Esophagus muscularis mucosa (tissue), 4 donors: ENCODE results near the gene MYRIP. TPM values are rescaled to one million over a fixed set of nuclear protein-coding genes. Genes with fewer than 3 reads are reported as not detected.

Experiments
- DNase-seq: peaks from one replicate; pipeline ENCODE4 v3.0.0-alpha.2; 2017; ENCODE audit errors: extremely low spot score
- H3K27ac ChIP-seq, 4 donors: fragments of 200-600 bp; sonication (generic); replicated peaks in 1 of 4; 1 replicate in 3 of 4; 2 replicates in 1 of 4; pipeline ENCODE4 v1.5.1; 2016 to 2019; ENCODE audit warnings: mild to moderate bottlenecking in 1 of 4
- H3K27me3 ChIP-seq, 4 donors: fragments of 200-600 bp; sonication (generic); one replicate each; pipeline versions ENCODE4 v1.5.1 to v1.6.0; 2016 to 2019
- H3K36me3 ChIP-seq, 4 donors: fragments of 200-600 bp; sonication (generic); one replicate each; pipeline ENCODE4 v1.5.1; 2016 to 2019
- H3K4me1 ChIP-seq, 4 donors: fragments of 200-600 bp; sonication (generic); one replicate each; pipeline ENCODE4 v1.5.1; 2016 to 2019
- H3K4me3 ChIP-seq, 4 donors: fragments of 200-600 bp; sonication (generic); 1 replicate in 2 of 4; 2 replicates in 2 of 4; pipeline ENCODE4 v1.5.1; 2016 to 2019; ENCODE audit warnings: mild to moderate bottlenecking in 4 of 4, moderate library complexity in 1 of 4
- H3K9me3 ChIP-seq, 4 donors: fragments of 200-600 bp; sonication (generic); 1 replicate in 3 of 4; 2 replicates in 1 of 4; pipeline ENCODE4 v1.5.1; 2016 to 2019
- EP300 ChIP-seq: sonication (generic); formaldehyde crosslinking; IDR thresholded peaks from one replicate; pipeline ENCODE4 v1.6.1; 2017; ENCODE audit warnings: antibody characterized with exemption
- POLR2A ChIP-seq: fragments of 450-650 bp; IDR thresholded peaks from one replicate; pipeline ENCODE4 v1.6.1; 2017; ENCODE audit warnings: antibody characterized with exemption, moderate library complexity, mild to moderate bottlenecking, low read depth
- POLR2AphosphoS5 ChIP-seq, 2 donors: sonication (generic); formaldehyde crosslinking; IDR thresholded peaks; one replicate each; pipeline ENCODE4 v1.6.1; 2017; ENCODE audit warnings: antibody characterized with exemption in 2 of 2
- WGBS: methylation state at CpG from one replicate; pipeline ENCODE4 v1.1.5; 2018; 5-methylcytosine and 5-hydroxymethylcytosine counted together
- intact Hi-C: fragments of 100-400 bp; cut with DNase I; formaldehyde crosslinking; loops from one replicate; pipeline ENCODE4 v1.15.1; 2023
- total RNA-seq, 4 donors: library from RNA; depleted of rRNA; stranded (reverse); fragments of >200 nt; gene quantifications; one replicate each; pipeline versions ENCODE4 v1.1.0 to v1.2.1, GENCODE V29; 2016
- TF ChIP-seq, protein P1 (sequence below), 3 experiments: fragments of 200-600 bp in 2 of 3; fragments of 450-650 bp in 1 of 3; sonication (generic) in 2 of 3; IDR thresholded peaks; one replicate each; pipeline ENCODE4 v1.5.1; 2017 to 2019; ENCODE audit warnings: antibody characterized with exemption in 3 of 3, mild to moderate bottlenecking in 2 of 3, moderate library complexity in 1 of 3

The MYRIP gene
- total RNA-seq, 4 donors from 2014 or later, result 3.3 to 7.2 (median 5.8) TPM

DNA sequence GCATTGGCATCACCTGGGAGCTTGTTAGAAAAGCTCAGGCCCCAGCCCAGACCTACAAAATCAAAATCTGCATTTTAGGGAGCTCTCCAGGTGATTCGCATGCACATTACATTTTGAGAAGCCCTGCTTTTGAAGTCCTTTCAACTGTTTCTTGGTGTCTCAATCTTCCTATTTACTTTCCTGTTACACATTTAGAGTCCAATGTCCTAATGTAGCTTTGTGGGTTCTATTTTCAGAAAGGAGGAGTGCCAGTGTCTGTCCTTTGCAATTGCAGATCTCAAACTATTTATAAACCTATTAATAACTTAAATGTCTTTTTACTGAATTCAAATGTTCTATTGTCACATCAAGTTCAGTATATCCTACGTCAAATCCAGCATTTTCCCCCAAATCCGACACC, 27.8 kb upstream of the MYRIP start:
- H3K4me1 ChIP-seq, result no peaks in the 10 kb centered on the region
- H3K27me3 ChIP-seq, result no peaks in the 10 kb centered on the region
- intact Hi-C loops, result no loop called here
- H3K4me3 ChIP-seq, result no peak overlapping the region
- TF ChIP-seq, protein P1, sequence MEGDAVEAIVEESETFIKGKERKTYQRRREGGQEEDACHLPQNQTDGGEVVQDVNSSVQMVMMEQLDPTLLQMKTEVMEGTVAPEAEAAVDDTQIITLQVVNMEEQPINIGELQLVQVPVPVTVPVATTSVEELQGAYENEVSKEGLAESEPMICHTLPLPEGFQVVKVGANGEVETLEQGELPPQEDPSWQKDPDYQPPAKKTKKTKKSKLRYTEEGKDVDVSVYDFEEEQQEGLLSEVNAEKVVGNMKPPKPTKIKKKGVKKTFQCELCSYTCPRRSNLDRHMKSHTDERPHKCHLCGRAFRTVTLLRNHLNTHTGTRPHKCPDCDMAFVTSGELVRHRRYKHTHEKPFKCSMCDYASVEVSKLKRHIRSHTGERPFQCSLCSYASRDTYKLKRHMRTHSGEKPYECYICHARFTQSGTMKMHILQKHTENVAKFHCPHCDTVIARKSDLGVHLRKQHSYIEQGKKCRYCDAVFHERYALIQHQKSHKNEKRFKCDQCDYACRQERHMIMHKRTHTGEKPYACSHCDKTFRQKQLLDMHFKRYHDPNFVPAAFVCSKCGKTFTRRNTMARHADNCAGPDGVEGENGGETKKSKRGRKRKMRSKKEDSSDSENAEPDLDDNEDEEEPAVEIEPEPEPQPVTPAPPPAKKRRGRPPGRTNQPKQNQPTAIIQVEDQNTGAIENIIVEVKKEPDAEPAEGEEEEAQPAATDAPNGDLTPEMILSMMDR (IDR thresholded peaks at IDR 0.05), result no peak
- TF ChIP-seq POLR2AphosphoS5 (IDR thresholded peaks at IDR 0.05), result no peak
- no peak for TF ChIP-seq EP300
- TF ChIP-seq POLR2A, result no peak
- H3K36me3 ChIP-seq, result no peaks in the 10 kb centered on the region
- H3K9me3 ChIP-seq, result no peaks in the 10 kb centered on the region
- WGBS, result 68% methylated on average over 3 of the region's 3 CpGs
- H3K27ac ChIP-seq, result no peak overlapping the region
- DNase-seq, result no peak

DNA sequence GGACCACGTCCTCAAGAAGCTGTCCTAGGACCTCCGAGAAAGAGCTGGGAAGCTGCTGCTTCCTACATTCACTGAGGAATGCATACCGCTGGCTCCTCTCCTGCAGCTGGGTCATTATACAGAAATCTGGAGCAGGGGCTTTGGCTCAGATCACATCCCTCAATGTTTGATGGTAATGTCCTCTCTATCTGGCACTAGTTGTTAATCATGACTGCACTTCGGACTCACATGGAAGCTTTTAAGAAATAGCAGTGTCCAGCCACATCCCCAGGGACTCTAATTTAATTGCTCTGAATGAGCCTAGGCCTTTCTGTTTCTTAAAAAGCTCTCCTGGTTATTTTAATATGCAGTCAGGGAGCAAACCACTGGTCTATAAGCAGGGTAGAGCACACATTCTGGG, 25.7 kb upstream of the MYRIP start:
- intact Hi-C loops, result no loop called here
- TF ChIP-seq POLR2A, result no peak
- TF ChIP-seq, protein P1 (IDR thresholded peaks at IDR 0.05), result no peak
- no peak for TF ChIP-seq POLR2AphosphoS5 (IDR thresholded peaks at IDR 0.05)
- no peak for TF ChIP-seq EP300
- H3K36me3 ChIP-seq, result no peaks in the 10 kb centered on the region

DNA sequence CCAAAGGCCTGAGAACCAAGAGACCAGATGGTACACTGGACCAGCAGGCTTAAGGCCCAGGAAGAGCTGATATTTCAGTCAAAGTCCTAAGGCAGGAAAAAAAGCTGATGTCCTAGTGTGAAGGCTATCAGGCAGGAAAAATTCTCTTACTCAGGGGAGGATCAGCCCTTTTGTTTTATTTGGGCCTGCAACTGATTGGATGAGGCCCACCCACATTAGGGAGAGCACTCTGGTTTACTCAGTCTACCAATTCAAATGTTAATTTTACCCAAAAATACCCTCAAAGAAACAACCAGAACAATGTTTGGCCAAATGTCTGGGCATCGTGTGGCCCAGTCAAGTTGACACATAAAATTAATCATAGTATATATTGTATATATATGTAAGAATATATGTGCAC, 24.5 kb upstream of the MYRIP start:
- WGBS, result 77% methylated on average over 1 of the region's 1 CpG
- no peaks in the 10 kb centered on the region for H3K27me3 ChIP-seq
- H3K4me3 ChIP-seq, result no peak overlapping the region
- H3K36me3 ChIP-seq, result no peaks in the 10 kb centered on the region
- TF ChIP-seq EP300, result no peak
- TF ChIP-seq POLR2AphosphoS5 (IDR thresholded peaks at IDR 0.05), result no peak
- TF ChIP-seq POLR2A, result no peak
- TF ChIP-seq, protein P1 (IDR thresholded peaks at IDR 0.05), result no peak
- H3K4me1 ChIP-seq, result no peaks in the 10 kb centered on the region
- no peak overlapping the region for H3K27ac ChIP-seq
- H3K9me3 ChIP-seq, result no peaks in the 10 kb centered on the region
- intact Hi-C loops, result no loop called here
- DNase-seq, result no peak

More for the DNA sequence above, 25.7 kb upstream of the MYRIP start:
- no peak overlapping the region for H3K4me3 ChIP-seq
- H3K9me3 ChIP-seq, result no peaks in the 10 kb centered on the region
- H3K27ac ChIP-seq, result no peak overlapping the region
- 68% methylated on average over 4 of the region's 4 CpGs for WGBS
- H3K27me3 ChIP-seq, result no peaks in the 10 kb centered on the region
- H3K4me1 ChIP-seq, result no peaks in the 10 kb centered on the region
- DNase-seq, result no peak

DNA sequence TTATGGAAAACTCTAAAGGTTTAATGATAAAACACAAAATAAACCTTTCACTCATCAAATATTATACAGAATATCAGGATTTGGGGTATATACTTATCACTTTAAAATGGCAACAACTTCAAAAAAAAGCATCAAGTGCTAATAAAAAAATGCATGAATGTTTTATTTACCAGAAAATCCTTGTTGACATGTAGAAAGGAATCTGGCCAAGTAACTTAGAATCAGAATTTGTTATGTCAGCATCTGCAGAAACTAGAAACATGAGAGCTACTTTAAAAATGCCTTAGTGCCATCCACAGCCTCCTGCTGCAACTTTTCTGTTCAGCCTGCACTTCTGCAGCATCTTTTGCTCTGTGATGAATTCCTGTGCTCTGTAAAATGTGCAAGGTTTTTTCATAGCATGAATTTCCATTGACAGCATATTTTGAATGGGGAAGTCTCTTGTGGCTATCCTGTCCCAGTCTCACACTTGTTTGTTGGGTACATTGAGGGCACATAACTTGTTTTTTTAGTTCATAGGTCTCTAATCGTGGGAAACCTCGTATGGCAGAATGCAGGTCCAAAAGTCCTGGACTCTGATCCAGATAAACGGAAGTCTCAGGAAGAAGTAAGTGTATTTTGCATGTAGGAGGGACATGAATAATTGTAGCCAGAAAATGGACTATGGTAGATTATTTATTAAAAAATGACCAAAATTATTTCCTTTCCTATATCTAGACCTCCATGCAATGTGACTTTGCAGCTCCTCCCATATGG, 21.1 kb upstream of the MYRIP start:
- Histone ChIP-seq H3K27me3 (no peaks in the 10 kb centered on the region), H3K9me3 (no peaks in the 10 kb centered on the region), H3K4me3 (no peak overlapping the region), H3K4me1 (no peaks in the 10 kb centered on the region), H3K36me3 (no peaks in the 10 kb centered on the region), H3K27ac (no peak overlapping the region)
- no peak for DNase-seq
- intact Hi-C loops, result no loop called here
- 84% methylated on average over 3 of the region's 3 CpGs for WGBS
- TF ChIP-seq POLR2A (no peak), EP300 (no peak), POLR2AphosphoS5 (IDR thresholded peaks at IDR 0.05) (no peak)
- TF ChIP-seq, protein P1 (IDR thresholded peaks at IDR 0.05), result no peak

DNA sequence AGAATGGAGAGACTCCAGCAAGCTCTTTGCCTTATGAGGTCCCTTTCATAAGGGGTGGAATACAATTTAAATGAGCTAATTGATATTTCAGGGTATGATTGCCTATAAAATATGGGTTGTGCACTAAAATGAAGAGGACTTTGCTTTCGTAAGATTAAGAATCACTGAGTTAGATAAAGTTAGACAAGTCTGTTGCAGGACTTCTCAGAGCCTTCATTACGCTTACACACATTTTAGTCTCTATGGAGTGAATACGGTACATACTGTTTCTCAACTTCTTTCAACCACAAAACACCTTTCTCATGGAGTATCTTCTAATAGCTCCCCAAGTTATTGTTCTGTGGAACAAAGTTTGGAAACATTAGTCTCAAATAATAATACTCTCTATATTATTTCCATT, 17.8 kb upstream of the MYRIP start:
- TF ChIP-seq, protein P1 (IDR thresholded peaks at IDR 0.05), result no peak
- no peak for TF ChIP-seq POLR2A
- TF ChIP-seq POLR2AphosphoS5 (IDR thresholded peaks at IDR 0.05), result no peak
- no peak for TF ChIP-seq EP300
- Histone ChIP-seq H3K4me3 (no peak overlapping the region), H3K9me3 (no peaks in the 10 kb centered on the region), H3K4me1 (no peaks in the 10 kb centered on the region), H3K27me3 (no peaks in the 10 kb centered on the region), H3K27ac (no peak overlapping the region), H3K36me3 (no peaks in the 10 kb centered on the region)
- 93% methylated on average over 3 of the region's 3 CpGs for WGBS
- DNase-seq, result no peak
- intact Hi-C loops, result no loop called here
